ENCODE results near the gene SLC22A13. TPM values are rescaled to one million over a fixed set of nuclear protein-coding genes. Genes with fewer than 3 reads are reported as not detected.
"Not testable (repeated sequence)": the region's sequence is repeated elsewhere in the genome, so short reads cannot be mapped to it uniquely, and the experiment has no call there.

SLC22A13 gene
- total RNA-seq, 4 donors from 2014 or later: 0.48 to 0.76 TPM; not detected in 2

GRCh38 chr3:38317192-38317759 is 51.7 kb downstream of the SLC22A13 start:
- no peaks in the 10 kb centered on the region for H3K27me3 ChIP-seq
- H3K9me3 ChIP-seq: no peaks in the 10 kb centered on the region
- no peak overlapping the region for H3K27ac ChIP-seq
- intact Hi-C loops (cut with DNase I): no loop called here
- no peak for DNase-seq
- H3K4me3 ChIP-seq: no peak overlapping the region
- 71 to 82% methylated on average over 7 of the region's 7 CpGs for WGBS, 2 donors
- no peak for TF ChIP-seq POLR2A (IDR thresholded peaks at IDR 0.05)
- no peaks in the 10 kb centered on the region for H3K4me1 ChIP-seq
- H3K36me3 ChIP-seq: no peaks in the 10 kb centered on the region

GRCh38 chr3:38318766-38319671 is 53.4 kb downstream of the SLC22A13 start:
- whole genome bisulfite sequencing, 2 donors: 79 to 88% methylated on average over 6 to 7 of the region's 8 CpGs
- TF ChIP-seq POLR2A (IDR thresholded peaks at IDR 0.05): no peak
- no peak for TF ChIP-seq CTCF (IDR thresholded peaks at IDR 0.05)
- intact Hi-C loops (cut with DNase I): no loop called here
- no peak for DNase-seq
- Histone ChIP-seq H3K27me3 (no peaks in the 10 kb centered on the region), H3K4me1 (no peaks in the 10 kb centered on the region), H3K4me3 (no peak overlapping the region), H3K9me3 (no peaks in the 10 kb centered on the region), H3K36me3 (no peaks in the 10 kb centered on the region), H3K27ac (no peak overlapping the region)

- intact Hi-C loops (cut with DNase I); H3K4me3 ChIP-seq; H3K36me3 ChIP-seq; H3K27me3 ChIP-seq; H3K4me1 ChIP-seq; DNase-seq; H3K27ac ChIP-seq; H3K9me3 ChIP-seq: not testable (repeated sequence)
- 86 to 89% methylated on average over 4 of the region's 4 CpGs for WGBS, 2 donors
These were observed 55.0 kb downstream of the SLC22A13 start for GRCh38 chr3:38320638-38321037.

GRCh38 chr3:38323060-38323459 is 57.4 kb downstream of the SLC22A13 start:
- no peaks in the 10 kb centered on the region for H3K36me3 ChIP-seq
- intact Hi-C loops (cut with DNase I): no loop called here
- peaks cover 0 to 6% (median 0%) of the 10 kb centered on the region in 3 donors for H3K9me3 ChIP-seq
- H3K4me1 ChIP-seq: no peaks in the 10 kb centered on the region
- TF ChIP-seq POLR2A (IDR thresholded peaks at IDR 0.05) (no peak), CTCF (IDR thresholded peaks at IDR 0.05) (no peak)
- peaks cover 0 to 10% (median 0%) of the 10 kb centered on the region in 4 donors for H3K27me3 ChIP-seq
- H3K27ac ChIP-seq: no peak overlapping the region
- no peak for DNase-seq
- H3K4me3 ChIP-seq: no peak overlapping the region
- WGBS, 2 donors: 73 to 86% methylated on average over 1 of the region's 1 CpG

- Histone ChIP-seq H3K27ac (no peak overlapping the region), H3K9me3 (peaks cover 0 to 6% (median 0%) of the 10 kb centered on the region in 3 donors), H3K36me3 (no peaks in the 10 kb centered on the region), H3K27me3 (peaks cover 0 to 10% (median 0%) of the 10 kb centered on the region in 4 donors), H3K4me1 (no peaks in the 10 kb centered on the region), H3K4me3 (no peak overlapping the region)
- WGBS, 2 donors: 90% methylated on average over 1 of the region's 2 CpGs; no CpG with 5 or more reads in 1 of the 2 donors
- intact Hi-C loops (cut with DNase I): no loop called here
- no peak for TF ChIP-seq POLR2A (IDR thresholded peaks at IDR 0.05)
- no peak for TF ChIP-seq CTCF (IDR thresholded peaks at IDR 0.05)
- no peak for DNase-seq
These were observed 59.6 kb downstream of the SLC22A13 start for GRCh38 chr3:38325256-38325655.

- Histone ChIP-seq H3K4me1 (no peaks in the 10 kb centered on the region), H3K27me3 (peaks cover 0 to 10% (median 0%) of the 10 kb centered on the region in 4 donors), H3K36me3 (no peaks in the 10 kb centered on the region), H3K4me3 (no peak overlapping the region), H3K9me3 (peaks cover 0 to 6% (median 0%) of the 10 kb centered on the region in 3 donors), H3K27ac (no peak overlapping the region)
- TF ChIP-seq POLR2A (IDR thresholded peaks at IDR 0.05): no peak
- TF ChIP-seq CTCF (IDR thresholded peaks at IDR 0.05): no peak
- intact Hi-C loops (cut with DNase I): no loop called here
- DNase-seq: no peak
These were observed 61.9 kb downstream of the SLC22A13 start for GRCh38 chr3:38327335-38328009.

Measured in esophagus squamous epithelium (tissue), 5 donors.